Measurements from ENCODE around the gene SREBF2.

GRCh38 chr22:41810022-41810421 is 22.9 kb upstream of the SREBF2 start:
- TF ChIP-seq, protein P1, sequence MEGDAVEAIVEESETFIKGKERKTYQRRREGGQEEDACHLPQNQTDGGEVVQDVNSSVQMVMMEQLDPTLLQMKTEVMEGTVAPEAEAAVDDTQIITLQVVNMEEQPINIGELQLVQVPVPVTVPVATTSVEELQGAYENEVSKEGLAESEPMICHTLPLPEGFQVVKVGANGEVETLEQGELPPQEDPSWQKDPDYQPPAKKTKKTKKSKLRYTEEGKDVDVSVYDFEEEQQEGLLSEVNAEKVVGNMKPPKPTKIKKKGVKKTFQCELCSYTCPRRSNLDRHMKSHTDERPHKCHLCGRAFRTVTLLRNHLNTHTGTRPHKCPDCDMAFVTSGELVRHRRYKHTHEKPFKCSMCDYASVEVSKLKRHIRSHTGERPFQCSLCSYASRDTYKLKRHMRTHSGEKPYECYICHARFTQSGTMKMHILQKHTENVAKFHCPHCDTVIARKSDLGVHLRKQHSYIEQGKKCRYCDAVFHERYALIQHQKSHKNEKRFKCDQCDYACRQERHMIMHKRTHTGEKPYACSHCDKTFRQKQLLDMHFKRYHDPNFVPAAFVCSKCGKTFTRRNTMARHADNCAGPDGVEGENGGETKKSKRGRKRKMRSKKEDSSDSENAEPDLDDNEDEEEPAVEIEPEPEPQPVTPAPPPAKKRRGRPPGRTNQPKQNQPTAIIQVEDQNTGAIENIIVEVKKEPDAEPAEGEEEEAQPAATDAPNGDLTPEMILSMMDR (IDR thresholded peaks at IDR 0.05): no peak
- TF ChIP-seq POLR2AphosphoS5 (IDR thresholded peaks at IDR 0.05): no peak
